PC-3 (cell line): ENCODE results near the gene STUM. TPM values are rescaled to one million over a fixed set of nuclear protein-coding genes. Genes with fewer than 3 reads are reported as not detected.
A peak's percentile ranks its signal among the peaks of the same experiment; 100 is the strongest.
"Not testable (repeated sequence)": the region's sequence is repeated elsewhere in the genome, so short reads cannot be mapped to it uniquely, and the experiment has no call there.

Source experiments
- ATAC-seq: fragments of 200-7000 bp; cut with Tn5 transposase; 2 replicates; pipeline ENCODE4 v1.9.1; 2020; ENCODE audit warnings: mild to moderate bottlenecking, moderate library complexity
- BruUV-seq: library from RNA; stranded (reverse); fragments of 400-500 nt; replicated peaks from 2 replicates; lab custom pipeline; 2021; lab: Mats Ljungman, UMichigan
- CTCF ChIA-PET: fragments of 300-600 bp; sonication (Branson Sonifier 250); formaldehyde crosslinking; loops from one replicate; lab custom pipeline; 2022; ENCODE audit warnings: antibody characterized with exemption; lab: Charles Lee
- POLR2A ChIA-PET: fragments of 300-600 bp; sonication (Branson Sonifier 250); formaldehyde crosslinking; loops from one replicate; lab custom pipeline; 2022; ENCODE audit warnings: antibody characterized with exemption; ENCODE audit not compliant: unreplicated experiment; lab: Charles Lee
- DNase-seq: peaks from one replicate; pipeline ENCODE4 v3.0.0-alpha.2; 2015
- H2AFZ ChIP-seq: fragments of 300-600 bp; sonication (generic); 2 replicates; pipeline ENCODE4 v1.6.0; 2016; ENCODE audit warnings: antibody characterized with exemption, low read length
- H3F3A ChIP-seq: fragments of 300-600 bp; sonication (generic); one replicate; pipeline ENCODE4 v1.6.0; 2017; ENCODE audit warnings: antibody characterized with exemption, low read length, control low read depth, mild to moderate bottlenecking; ENCODE audit not compliant: unreplicated experiment
- H3K27ac ChIP-seq: fragments of 300-600 bp; sonication (generic); 2 replicates; pipeline ENCODE4 v1.5.1; 2016; ENCODE audit warnings: mild to moderate bottlenecking, low read length
- H3K27me3 ChIP-seq: fragments of 300-600 bp; sonication (generic); 2 replicates; pipeline ENCODE4 v1.6.1; 2016; ENCODE audit warnings: low read length, mixed read lengths
- H3K36me3 ChIP-seq: fragments of 300-600 bp; sonication (generic); 2 replicates; pipeline ENCODE4 v1.6.1; 2016; ENCODE audit warnings: low read depth, mixed run types, low read length, mixed read lengths
- H3K4me1 ChIP-seq: fragments of 300-600 bp; sonication (generic); 2 replicates; pipeline ENCODE4 v1.5.1; 2016; ENCODE audit warnings: low read length; ENCODE audit not compliant: insufficient read depth
- H3K4me2 ChIP-seq: fragments of 300-600 bp; sonication (generic); 2 replicates; pipeline ENCODE4 v1.6.0; 2016; ENCODE audit warnings: low read length
- H3K4me3 ChIP-seq: fragments of 300-600 bp; sonication (generic); 2 replicates; pipeline ENCODE4 v1.5.1; 2016; ENCODE audit warnings: mild to moderate bottlenecking, low read length, mixed read lengths
- H3K79me2 ChIP-seq: fragments of 300-600 bp; sonication (generic); 2 replicates; pipeline ENCODE4 v1.6.1; 2017; ENCODE audit warnings: low read length, mixed read lengths
- H3K9ac ChIP-seq: fragments of 300-600 bp; sonication (generic); 2 replicates; pipeline ENCODE4 v1.6.0; 2016; ENCODE audit warnings: mild to moderate bottlenecking, low read length
- H3K9me2 ChIP-seq: fragments of 300-600 bp; sonication (generic); replicated peaks from 2 replicates; pipeline ENCODE4 v1.6.1; 2016; ENCODE audit warnings: mixed run types, low read length, mixed read lengths
- H3K9me3 ChIP-seq: fragments of 300-600 bp; sonication (generic); 2 replicates; pipeline ENCODE4 v1.6.1; 2016; ENCODE audit warnings: low read length, mixed read lengths
- H4K20me1 ChIP-seq: fragments of 300-600 bp; sonication (generic); 2 replicates; pipeline ENCODE4 v1.6.1; 2016; ENCODE audit warnings: low read length, mixed read lengths
- CTCF ChIP-seq: fragments of 300-600 bp; sonication (generic); conservative IDR thresholded peaks from 2 replicates; pipeline ENCODE4 v1.5.1; 2017; ENCODE audit warnings: antibody characterized with exemption, low read depth, mild to moderate bottlenecking, low read length
- EZH2 ChIP-seq: fragments of 300-600 bp; sonication (generic); IDR thresholded peaks from one replicate; pipeline ENCODE4 v1.6.1; 2017; ENCODE audit warnings: antibody characterized with exemption, mild to moderate bottlenecking, low read length; ENCODE audit not compliant: unreplicated experiment
- EZH2phosphoT487 ChIP-seq: fragments of 300-600 bp; sonication (generic); IDR thresholded peaks from 2 replicates; pipeline ENCODE4 v1.6.1; 2018; ENCODE audit warnings: mild to moderate bottlenecking, antibody characterized with exemption, low read length, borderline replicate concordance
- intact Hi-C: fragments of 100-400 bp; cut with micrococcal nuclease; formaldehyde crosslinking; loops from 2 replicates; pipeline ENCODE4 v1.9.0; 2023
- total RNA-seq: library from RNA; depleted of rRNA; stranded (reverse); fragments of >200 nt; gene quantifications from 2 replicates; pipeline ENCODE4 v1.2.3, GENCODE V29; 2014

STUM gene
- total RNA-seq, 1 experiment from 2014 or later, result 0.58 TPM

DNA sequence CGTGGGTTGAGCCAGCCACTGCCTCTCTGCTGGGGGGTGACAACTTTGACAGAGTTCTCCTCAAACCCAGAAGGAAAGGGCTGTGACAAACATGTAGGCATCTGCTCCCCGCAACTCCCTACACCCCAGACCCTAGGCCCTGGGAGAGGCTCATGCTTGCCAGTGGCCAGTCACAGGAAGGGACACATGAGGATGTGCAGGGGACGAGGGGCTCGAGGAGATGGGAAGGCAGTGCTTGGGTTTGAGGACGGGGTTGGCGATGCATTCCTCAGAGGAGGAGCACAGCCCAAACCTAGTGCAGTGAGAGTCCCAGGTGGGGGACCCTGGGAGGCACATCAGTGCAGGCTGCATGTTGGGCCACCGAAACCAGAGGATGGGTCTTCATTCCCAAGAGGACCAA is 62.1 kb downstream of the STUM start:
- H3F3A ChIP-seq, result no peaks in the 10 kb centered on the region
- intact Hi-C loops, result no loop called here
- H3K4me3 ChIP-seq, result no peak overlapping the region
- no peaks in the 10 kb centered on the region for H3K9me3 ChIP-seq
- ChIA-PET POLR2A (no interaction called here), CTCF (no interaction called here)
- no peaks in the 10 kb centered on the region for H3K27me3 ChIP-seq
- H3K9me2 ChIP-seq, result no peaks in the 10 kb centered on the region
- H3K4me1 ChIP-seq, result no peaks in the 10 kb centered on the region
- TF ChIP-seq EZH2, result no peak
- TF ChIP-seq EZH2phosphoT487, result no peak
- no peak overlapping the region for H3K27ac ChIP-seq
- no peaks in the 10 kb centered on the region for H3K79me2 ChIP-seq
- no peak overlapping the region for H3K4me2 ChIP-seq
- H4K20me1 ChIP-seq, result no peaks in the 10 kb centered on the region
- BruUV-seq, result no TSS peak
- H2AFZ ChIP-seq, result no peak overlapping the region
- H3K9ac ChIP-seq, result no peak overlapping the region
- H3K36me3 ChIP-seq, result no peaks in the 10 kb centered on the region
- no peak for ATAC-seq
- no peak for DNase-seq

DNA sequence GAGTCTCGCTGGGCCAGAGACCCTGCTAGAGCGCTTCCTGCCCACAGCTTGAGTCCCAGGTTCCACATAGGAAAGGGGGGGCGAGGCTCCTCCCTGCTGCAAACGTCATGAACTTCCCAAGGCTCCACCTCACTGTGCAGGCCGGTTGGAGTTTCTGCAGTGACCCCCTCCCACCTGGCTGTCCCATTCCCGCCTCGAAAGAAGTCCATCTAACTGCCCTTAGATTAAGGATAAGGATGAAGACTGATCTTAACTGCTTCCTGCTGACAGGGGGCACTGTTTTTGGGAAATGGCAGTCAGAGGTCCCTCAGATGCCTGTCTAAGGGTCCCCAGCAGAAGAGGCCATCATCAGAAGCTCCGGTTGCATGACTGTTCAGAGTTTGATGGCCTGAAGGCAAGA is 62.7 kb downstream of the STUM start:
- H3K4me3 ChIP-seq, result no peak overlapping the region
- no peaks in the 10 kb centered on the region for H3K9me2 ChIP-seq
- ATAC-seq (no peak), DNase-seq (no peak)
- no peaks in the 10 kb centered on the region for H3K79me2 ChIP-seq
- H3K4me1 ChIP-seq, result no peaks in the 10 kb centered on the region
- POLR2A ChIA-PET, result no interaction called here
- H3F3A ChIP-seq, result no peaks in the 10 kb centered on the region
- H3K9me3 ChIP-seq, result no peaks in the 10 kb centered on the region
- TF ChIP-seq EZH2 (no peak), EZH2phosphoT487 (no peak), CTCF (peak; percentile 34; the same call in 1 of the 2 replicates)
- H3K36me3 ChIP-seq, result no peaks in the 10 kb centered on the region
- H3K9ac ChIP-seq, result no peak overlapping the region
- H3K4me2 ChIP-seq, result no peak overlapping the region
- H3K27me3 ChIP-seq, result no peaks in the 10 kb centered on the region; the same call in 1 of the 2 replicates
- no peaks in the 10 kb centered on the region for H4K20me1 ChIP-seq
- no peak overlapping the region for H2AFZ ChIP-seq
- CTCF ChIA-PET, result no interaction called here
- intact Hi-C loops, result no loop called here
- no peak overlapping the region for H3K27ac ChIP-seq
- no TSS peak for BruUV-seq

- H3K4me3 ChIP-seq, POLR2A ChIA-PET, H3K9ac ChIP-seq, H3K36me3 ChIP-seq, H2AFZ ChIP-seq, H3K4me1 ChIP-seq, H3K27ac ChIP-seq, H3K79me2 ChIP-seq, H3K9me2 ChIP-seq, H3K9me3 ChIP-seq, H3K4me2 ChIP-seq, intact Hi-C loops, ATAC-seq, H3K27me3 ChIP-seq, H3F3A ChIP-seq, CTCF ChIA-PET, H4K20me1 ChIP-seq, BruUV-seq, DNase-seq: not testable (repeated sequence)
Measured at GRCh38 chr1:226611980-226612379, 63.4 kb downstream of the STUM start.

GRCh38 chr1:226615876-226616275 is 67.3 kb downstream of the STUM start:
- no peak overlapping the region for H3K27ac ChIP-seq
- H2AFZ ChIP-seq, result no peak overlapping the region
- DNase-seq, result no peak
- H3K4me3 ChIP-seq, result no peak overlapping the region
- CTCF ChIA-PET, result no interaction called here
- no peak overlapping the region for H3K4me2 ChIP-seq
- no peaks in the 10 kb centered on the region for H4K20me1 ChIP-seq
- no TSS peak for BruUV-seq
- intact Hi-C loops, result no loop called here
- no peaks in the 10 kb centered on the region for H3K4me1 ChIP-seq
- TF ChIP-seq EZH2phosphoT487 (no peak), EZH2 (no peak), CTCF (no peak)
- no peak overlapping the region for H3K9ac ChIP-seq
- H3F3A ChIP-seq, result no peaks in the 10 kb centered on the region
- H3K9me2 ChIP-seq, result no peaks in the 10 kb centered on the region
- 0 out of 2 replicates have a peak, but pooled peaks cover under 1% of the 10 kb centered on the region for H3K9me3 ChIP-seq
- no peaks in the 10 kb centered on the region for H3K79me2 ChIP-seq
- POLR2A ChIA-PET, result no interaction called here
- ATAC-seq, result no peak
- no peaks in the 10 kb centered on the region for H3K36me3 ChIP-seq
- peaks cover 7% of the 10 kb centered on the region; the same call in 1 of the 2 replicates for H3K27me3 ChIP-seq
